DND-41 (cell line): ENCODE measurements around the gene GOLGA6A.

Experiments used
- ATAC-seq: fragments of 200-7000 bp; cut with Tn5 transposase; 3 replicates; pipeline ENCODE4 v1.9.1; 2021; ENCODE audit warnings: low read depth; ENCODE audit not compliant: insufficient read depth
- DNase-seq: peaks from one replicate; pipeline ENCODE4 v3.0.0-alpha.2; 2020
- H2AFZ ChIP-seq: 2 replicates; pipeline ENCODE4 v1.6.0; 2012; ENCODE audit warnings: low read depth, low read length
- H3K27ac ChIP-seq: 2 replicates; pipeline ENCODE4 v1.5.1; 2012; ENCODE audit warnings: low read length, inconsistent platforms
- H3K27me3 ChIP-seq: fragments of 200-600 bp; sonication (generic); 2 replicates; pipeline ENCODE4 v1.6.0; 2012; ENCODE audit warnings: low read length, mild to moderate bottlenecking, inconsistent platforms; ENCODE audit not compliant: insufficient read depth, poor library complexity
- H3K36me3 ChIP-seq: 2 replicates; pipeline ENCODE4 v1.5.1; 2012; ENCODE audit warnings: low read length, inconsistent platforms; ENCODE audit not compliant: insufficient read depth
- H3K4me1 ChIP-seq: 2 replicates; pipeline ENCODE4 v1.5.1; 2012; ENCODE audit warnings: mild to moderate bottlenecking, low read length; ENCODE audit not compliant: insufficient read depth
- H3K4me2 ChIP-seq: 2 replicates; pipeline ENCODE4 v1.6.0; 2012; ENCODE audit warnings: mild to moderate bottlenecking, moderate library complexity, low read length, inconsistent platforms; ENCODE audit not compliant: insufficient read depth
- H3K4me3 ChIP-seq, 2 experiments: fragments of 200-600 bp in 1 of 2; shearing (Covaris generic) in 1 of 2; 2 replicates each; pipeline ENCODE4 v1.5.1; 2012 to 2016; ENCODE audit warnings: inconsistent platforms in 2 of 2, low read length in 2 of 2, mild to moderate bottlenecking in 2 of 2, low read depth in 1 of 2, moderate library complexity in 1 of 2
- H3K79me2 ChIP-seq: 2 replicates; pipeline ENCODE4 v1.6.0; 2012; ENCODE audit warnings: low read length, inconsistent platforms; ENCODE audit not compliant: insufficient read depth
- H3K9ac ChIP-seq: 2 replicates; pipeline ENCODE4 v1.6.0; 2012; ENCODE audit warnings: low read depth, mild to moderate bottlenecking, inconsistent platforms, low read length, moderate library complexity
- H3K9me3 ChIP-seq: 2 replicates; pipeline ENCODE4 v1.5.1; 2012; ENCODE audit warnings: low read length, moderate library complexity, mild to moderate bottlenecking, inconsistent platforms; ENCODE audit not compliant: insufficient read depth, severe bottlenecking
- H4K20me1 ChIP-seq: 2 replicates; pipeline ENCODE4 v1.6.0; 2012; ENCODE audit warnings: low read length; ENCODE audit not compliant: insufficient read depth
- CTCF ChIP-seq: IDR thresholded peaks from 2 replicates; pipeline ENCODE4 v1.5.1; 2012; ENCODE audit warnings: borderline replicate concordance, low read length, moderate library complexity, mild to moderate bottlenecking; ENCODE audit not compliant: poor library complexity, severe bottlenecking; ENCODE audit errors: extremely low read depth
- EZH2 ChIP-seq: IDR thresholded peaks from 3 replicates; pipeline ENCODE4 v1.6.1; 2012; ENCODE audit warnings: borderline replicate concordance, low read depth, mild to moderate bottlenecking, moderate library complexity, low read length, inconsistent platforms; ENCODE audit not compliant: severe bottlenecking

Gene GOLGA6A

GRCh38 chr15:74024687-74025086, 57.7 kb downstream of the GOLGA6A start:
- Histone ChIP-seq H3K9ac (no peak overlapping the region), H3K27me3 (no peaks in the 10 kb centered on the region), H3K79me2 (peaks cover 5% of the 10 kb centered on the region; the same call in 1 of the 2 replicates), H4K20me1 (no peaks in the 10 kb centered on the region), H3K4me2 (no peak overlapping the region), H3K4me1 (no peaks in the 10 kb centered on the region), H3K36me3 (peaks cover 46% of the 10 kb centered on the region), H3K9me3 (no peaks in the 10 kb centered on the region), H3K27ac (no peak overlapping the region), H3K4me3 (no peak overlapping the region), H2AFZ (no peak overlapping the region)
- no peak for ATAC-seq
- no peak for DNase-seq
- TF ChIP-seq EZH2: no peak
- no peak for TF ChIP-seq CTCF

DNA sequence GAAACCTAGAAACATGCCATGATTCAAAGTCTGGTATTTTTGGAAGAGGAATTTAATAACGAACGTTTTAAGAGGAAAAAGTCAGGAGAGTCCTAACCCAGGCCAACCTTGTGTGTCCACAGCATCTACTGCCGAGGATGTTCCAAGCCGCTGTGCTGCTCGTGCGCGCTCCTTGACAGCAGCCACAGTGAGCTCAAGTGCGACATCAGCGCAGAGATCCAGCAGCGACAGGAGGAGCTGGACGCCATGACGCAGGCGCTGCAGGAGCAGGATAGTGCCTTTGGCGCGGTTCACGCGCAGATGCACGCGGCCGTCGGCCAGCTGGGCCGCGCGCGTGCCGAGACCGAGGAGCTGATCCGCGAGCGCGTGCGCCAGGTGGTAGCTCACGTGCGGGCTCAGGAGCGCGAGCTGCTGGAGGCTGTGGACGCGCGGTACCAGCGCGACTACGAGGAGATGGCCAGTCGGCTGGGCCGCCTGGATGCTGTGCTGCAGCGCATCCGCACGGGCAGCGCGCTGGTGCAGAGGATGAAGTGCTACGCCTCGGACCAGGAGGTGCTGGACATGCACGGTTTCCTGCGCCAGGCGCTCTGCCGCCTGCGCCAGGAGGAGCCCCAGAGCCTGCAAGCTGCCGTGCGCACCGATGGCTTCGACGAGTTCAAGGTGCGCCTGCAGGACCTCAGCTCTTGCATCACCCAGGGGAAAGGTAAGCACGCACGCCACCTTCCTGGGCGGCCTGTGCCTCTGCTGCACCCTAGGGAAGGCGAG, 59.5 kb downstream of the GOLGA6A start:
- no peak for DNase-seq
- no peak overlapping the region for H3K4me3 ChIP-seq
- H3K79me2 ChIP-seq: peaks cover 5% of the 10 kb centered on the region; the same call in 1 of the 2 replicates
- TF ChIP-seq EZH2 (no peak), CTCF (no peak)
- H3K27ac ChIP-seq: no peak overlapping the region
- no peaks in the 10 kb centered on the region for H3K27me3 ChIP-seq
- H3K36me3 ChIP-seq: peaks cover 41% of the 10 kb centered on the region
- no peak overlapping the region for H3K9ac ChIP-seq
- 0 out of 2 replicates have a peak, but pooled peaks cover 3% of the 10 kb centered on the region for H4K20me1 ChIP-seq
- ATAC-seq: no peak
- H2AFZ ChIP-seq: no peak overlapping the region
- H3K4me2 ChIP-seq: no peak overlapping the region
- H3K4me1 ChIP-seq: no peaks in the 10 kb centered on the region
- no peaks in the 10 kb centered on the region for H3K9me3 ChIP-seq
